SK-N-MC (cell line): Measurements from ENCODE around the gene PCDHGA9.
"Not testable (repeated sequence)": the region's sequence is repeated elsewhere in the genome, so short reads cannot be mapped to it uniquely, and the experiment has no call there.

Experiments used
- DNase-seq: peaks from one replicate; pipeline ENCODE4 v3.0.0-alpha.2; 2011; ENCODE audit warnings: low read depth, low spot score
- H3K27ac ChIP-seq: fragments of 200-600 bp; sonication (generic); 2 replicates; pipeline ENCODE4 v1.5.1; 2016; ENCODE audit warnings: mixed run types
- H3K36me3 ChIP-seq: fragments of 200-600 bp; sonication (generic); 2 replicates; pipeline ENCODE4 v1.6.1; 2017; ENCODE audit warnings: antibody characterized with exemption, low read length, mixed read lengths; ENCODE audit not compliant: insufficient read depth
- H3K4me3 ChIP-seq: fragments of 200-600 bp; sonication (generic); 2 replicates; pipeline ENCODE4 v1.5.1; 2016
- H3K9ac ChIP-seq: fragments of 200-600 bp; sonication (generic); 2 replicates; pipeline ENCODE4 v1.8.0; 2017; ENCODE audit warnings: mixed run types, mixed read lengths; ENCODE audit not compliant: insufficient read length
- H3K9me3 ChIP-seq: fragments of 200-600 bp; sonication (generic); 2 replicates; pipeline ENCODE4 v1.6.1; 2017; ENCODE audit warnings: low read depth, mild to moderate bottlenecking, antibody characterized with exemption, low read length, moderate library complexity, mixed read lengths
- EZH2 ChIP-seq: fragments of 200-600 bp; sonication (generic); IDR thresholded peaks from one replicate; pipeline ENCODE4 v1.6.1; 2017; ENCODE audit warnings: antibody characterized with exemption
- FOXP2 ChIP-seq: optimal IDR thresholded peaks from 2 replicates; pipeline ENCODE3; 2011; ENCODE audit warnings: mild to moderate bottlenecking, moderate library complexity; ENCODE audit not compliant: insufficient read depth; ENCODE audit errors: extremely low read length, control extremely low read depth
- POLR2AphosphoS5 ChIP-seq: IDR thresholded peaks from 2 replicates; pipeline ENCODE4 v1.6.1; 2012; ENCODE audit warnings: mild to moderate bottlenecking, low read depth, low read length, borderline replicate concordance

PCDHGA9 gene

DNA sequence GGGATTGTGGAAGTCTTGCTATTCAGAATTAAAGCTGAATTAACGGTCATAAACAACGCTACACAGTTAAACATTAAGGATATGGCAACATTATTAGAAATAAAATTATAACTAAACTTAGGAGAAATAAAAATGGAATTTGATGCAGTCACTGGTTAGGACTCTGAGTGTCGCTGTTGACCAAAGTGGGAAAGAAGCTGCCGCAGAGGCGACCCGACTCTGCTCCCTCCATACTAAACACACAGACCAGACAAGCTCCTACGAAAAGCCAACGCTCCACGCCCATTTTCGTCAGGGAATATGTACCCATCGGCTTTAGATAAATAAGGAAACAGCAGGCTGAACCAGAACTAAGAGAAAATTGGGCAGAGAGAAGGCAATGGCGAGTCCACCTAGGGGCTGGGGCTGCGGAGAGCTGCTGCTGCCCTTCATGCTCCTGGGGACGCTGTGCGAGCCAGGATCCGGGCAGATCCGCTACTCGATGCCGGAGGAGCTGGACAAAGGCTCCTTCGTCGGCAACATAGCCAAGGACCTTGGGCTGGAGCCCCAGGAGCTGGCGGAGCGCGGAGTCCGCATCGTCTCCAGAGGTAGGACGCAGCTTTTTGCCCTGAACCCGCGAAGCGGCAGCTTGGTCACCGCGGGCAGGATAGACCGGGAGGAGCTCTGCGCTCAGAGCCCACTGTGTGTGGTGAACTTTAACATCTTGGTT, 38.5 kb upstream of the PCDHGA9 start, which contains the start of gene PCDHGA5:
PCDHGA5 (plus strand) TSS at position 211 of the 709 bp plus-strand sequence; CDS start at position 380, 169 bp downstream.
- H3K9ac ChIP-seq, result no peak within 1 kb of the TSS
- no peak within 1 kb of the TSS for H3K27ac ChIP-seq
- H3K9me3 ChIP-seq, result peaks cover 5% of the 10 kb centered on the region; the same call in 1 of the 2 replicates
- H3K36me3 ChIP-seq, result no peaks in the 10 kb centered on the region
- TF ChIP-seq FOXP2 (no peak), EZH2 (no peak), POLR2AphosphoS5 (no peak)
- no peak within 1 kb of the TSS for H3K4me3 ChIP-seq
- no peak for DNase-seq

- no peaks in the 10 kb centered on the region for H3K36me3 ChIP-seq
- TF ChIP-seq EZH2, result no peak
- no peak for TF ChIP-seq FOXP2
- TF ChIP-seq POLR2AphosphoS5, result no peak
- no peak overlapping the region for H3K4me3 ChIP-seq
- peaks cover 5% of the 10 kb centered on the region; the same call in 1 of the 2 replicates for H3K9me3 ChIP-seq
- no peak overlapping the region for H3K27ac ChIP-seq
- H3K9ac ChIP-seq, result no peak overlapping the region
- no peak for DNase-seq
Measured at GRCh38 chr5:141366016-141366896, 36.3 kb upstream of the PCDHGA9 start.

GRCh38 chr5:141369994-141370848, 32.4 kb upstream of the PCDHGA9 start, which contains the start of gene PCDHGB3:
Gene PCDHGB3, plus strand, starts transcription at chr5:141370242. Its CDS starts 153 bp downstream, at chr5:141370395.
- Histone ChIP-seq H3K9me3 (no peaks in the 10 kb centered on the region), H3K4me3 (no peak within 1 kb of the TSS)

GRCh38 chr5:141371572-141372475, 30.8 kb upstream of the PCDHGA9 start:
- Histone ChIP-seq H3K9ac (no peak overlapping the region), H3K27ac (no peak overlapping the region), H3K4me3 (no peak overlapping the region), H3K9me3 (no peaks in the 10 kb centered on the region), H3K36me3 (no peaks in the 10 kb centered on the region)
- no peak for DNase-seq
- TF ChIP-seq EZH2 (no peak), POLR2AphosphoS5 (no peak), FOXP2 (no peak)

More at GRCh38 chr5:141369994-141370848, 32.4 kb upstream of the PCDHGA9 start, which contains the start of gene PCDHGB3:
- TF ChIP-seq FOXP2 (no peak), EZH2 (no peak), POLR2AphosphoS5 (no peak)
- H3K27ac ChIP-seq, result no peak within 1 kb of the TSS
- H3K36me3 ChIP-seq, result no peaks in the 10 kb centered on the region
- H3K9ac ChIP-seq, result no peak within 1 kb of the TSS
- DNase-seq, result no peak

GRCh38 chr5:141373673-141374317, 28.8 kb upstream of the PCDHGA9 start, which contains the start of gene PCDHGA6:
Gene PCDHGA6, plus strand, starts transcription at chr5:141373891. Its CDS starts 193 bp downstream, at chr5:141374084.
- no peaks in the 10 kb centered on the region for H3K9me3 ChIP-seq
- no peak for DNase-seq
- no peak within 1 kb of the TSS for H3K27ac ChIP-seq
- H3K4me3 ChIP-seq, result no peak within 1 kb of the TSS
- TF ChIP-seq EZH2, result no peak
- TF ChIP-seq FOXP2, result no peak
- no peak for TF ChIP-seq POLR2AphosphoS5
- H3K9ac ChIP-seq, result no peak within 1 kb of the TSS
- H3K36me3 ChIP-seq, result no peaks in the 10 kb centered on the region

- no peak for DNase-seq
- Histone ChIP-seq H3K27ac (no peak overlapping the region), H3K9ac (no peak overlapping the region), H3K9me3 (no peaks in the 10 kb centered on the region), H3K4me3 (no peak overlapping the region), H3K36me3 (no peaks in the 10 kb centered on the region)
- TF ChIP-seq EZH2, result no peak
- TF ChIP-seq FOXP2, result no peak
Measured at GRCh38 chr5:141374627-141375026, 28.0 kb upstream of the PCDHGA9 start.

- H3K36me3 ChIP-seq, DNase-seq, H3K9ac ChIP-seq, H3K4me3 ChIP-seq, H3K9me3 ChIP-seq, H3K27ac ChIP-seq: not testable (repeated sequence)
Measured at GRCh38 chr5:141375444-141376155, 27.0 kb upstream of the PCDHGA9 start.
